A673 (cell line): ENCODE data around the gene ST3GAL6. TPM values are rescaled to one million over a fixed set of nuclear protein-coding genes. Genes with fewer than 3 reads are reported as not detected.

Source experiments
- BruUV-seq: library from RNA; stranded (reverse); fragments of 400-500 nt; replicated peaks from 2 replicates; lab custom pipeline; 2021; lab: Mats Ljungman, UMichigan
- CTCF ChIA-PET: fragments of 300-600 bp; sonication (Branson Sonifier 250); formaldehyde crosslinking; loops from one replicate; lab custom pipeline; 2022; ENCODE audit warnings: antibody characterized with exemption; lab: Charles Lee
- POLR2A ChIA-PET: fragments of 300-600 bp; sonication (Branson Sonifier 250); formaldehyde crosslinking; loops from one replicate; lab custom pipeline; 2022; ENCODE audit warnings: antibody characterized with exemption; ENCODE audit not compliant: low non-redundant PET; lab: Charles Lee
- DNase-seq: peaks from one replicate; pipeline ENCODE4 v3.0.0-alpha.2; 2015; ENCODE audit warnings: low spot score
- H3K27ac ChIP-seq: fragments of 200-600 bp; sonication (generic); 2 replicates; pipeline ENCODE4 v1.5.1; 2016; ENCODE audit warnings: mixed run types, low read depth, mild to moderate bottlenecking, mixed read lengths, antibody characterized with exemption, low read length; ENCODE audit not compliant: poor library complexity, severe bottlenecking
- H3K27me3 ChIP-seq: fragments of 200-600 bp; sonication (generic); replicated peaks from 2 replicates; pipeline ENCODE4 v1.6.1; 2017; ENCODE audit warnings: mixed run types, low read depth, mild to moderate bottlenecking, mixed read lengths, antibody characterized with exemption, low read length; ENCODE audit not compliant: insufficient read depth, poor library complexity
- H3K36me3 ChIP-seq: fragments of 200-600 bp; sonication (generic); 2 replicates; pipeline ENCODE4 v1.6.1; 2016; ENCODE audit warnings: mixed run types, mild to moderate bottlenecking, mixed read lengths, antibody characterized with exemption, low read length; ENCODE audit not compliant: insufficient read depth, poor library complexity, severe bottlenecking
- H3K4me1 ChIP-seq: fragments of 200-600 bp; sonication (generic); 2 replicates; pipeline ENCODE4 v1.6.1; 2017; ENCODE audit warnings: mixed run types, mild to moderate bottlenecking, mixed read lengths, antibody characterized with exemption, low read length; ENCODE audit not compliant: insufficient read depth, poor library complexity, severe bottlenecking
- H3K4me3 ChIP-seq: fragments of 200-600 bp; sonication (generic); 2 replicates; pipeline ENCODE4 v1.5.1; 2016; ENCODE audit warnings: low read depth, mixed run types, mild to moderate bottlenecking, mixed read lengths, low read length; ENCODE audit not compliant: poor library complexity, severe bottlenecking
- H3K9me3 ChIP-seq: fragments of 200-600 bp; sonication (generic); 2 replicates; pipeline ENCODE4 v1.6.1; 2016; ENCODE audit warnings: mixed run types, low read depth, mild to moderate bottlenecking, mixed read lengths, antibody characterized with exemption, low read length; ENCODE audit not compliant: poor library complexity, severe bottlenecking
- CTCF ChIP-seq: fragments of 300-800, 200-600 bp; sonication (generic); conservative IDR thresholded peaks from 2 replicates; pipeline ENCODE4 v1.5.1; 2017; ENCODE audit warnings: low read depth, mild to moderate bottlenecking, antibody characterized with exemption, low read length, moderate library complexity, mixed read lengths
- EZH2 ChIP-seq: fragments of 200-600 bp; sonication (generic); IDR thresholded peaks from 2 replicates; pipeline ENCODE4 v1.6.1; 2017; ENCODE audit warnings: borderline replicate concordance, low read depth, mild to moderate bottlenecking, mixed read lengths, antibody characterized with exemption, low read length; ENCODE audit not compliant: poor library complexity, severe bottlenecking
- intact Hi-C: fragments of 100-400 bp; cut with micrococcal nuclease; formaldehyde crosslinking; loops from one replicate; pipeline ENCODE4 v1.10.0; 2022; ENCODE audit not compliant: unreplicated experiment
- total RNA-seq: library from RNA; stranded (reverse); gene quantifications from 2 replicates; pipeline ENCODE4 v1.2.3, GENCODE V29; 2021

Gene ST3GAL6
- total RNA-seq, 1 experiment from 2014 or later, result 4.8 TPM

- no peak overlapping the region for H3K27ac ChIP-seq
- no peak for DNase-seq
- no peaks in the 10 kb centered on the region for H3K9me3 ChIP-seq
- ChIA-PET POLR2A (no interaction called here), CTCF (no interaction called here)
- TF ChIP-seq EZH2 (no peak), CTCF (no peak)
- no peaks in the 10 kb centered on the region for H3K27me3 ChIP-seq
- no peak overlapping the region for H3K4me3 ChIP-seq
- H3K4me1 ChIP-seq, result no peaks in the 10 kb centered on the region
- no peaks in the 10 kb centered on the region for H3K36me3 ChIP-seq
- no TSS peak for BruUV-seq
- intact Hi-C loops, result no loop called here
Measured at GRCh38 chr3:98799479-98799878, 36.3 kb downstream of the ST3GAL6 start.

DNA sequence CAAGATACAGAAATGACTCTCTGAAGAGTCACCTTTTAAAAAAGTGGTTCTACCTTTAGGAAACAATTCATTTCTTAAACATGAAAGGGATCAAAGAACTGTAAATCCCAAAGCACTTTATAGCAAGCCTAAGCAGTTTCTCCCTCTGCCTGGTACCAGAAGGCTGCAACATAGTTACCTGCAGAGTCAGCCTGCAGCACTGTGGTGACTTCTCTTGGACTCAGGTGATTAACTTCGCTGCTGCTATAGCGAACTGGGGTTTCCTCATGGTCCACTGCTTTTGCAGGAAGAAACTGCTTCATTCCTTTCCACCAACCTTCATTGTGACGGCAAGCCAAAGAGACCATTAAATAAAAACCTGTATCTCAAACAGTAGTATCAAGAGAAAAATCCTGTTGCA lies 37.3 kb downstream of the ST3GAL6 start:
- Histone ChIP-seq H3K27ac (no peak overlapping the region), H3K36me3 (peaks cover 4% of the 10 kb centered on the region), H3K9me3 (no peaks in the 10 kb centered on the region), H3K4me3 (no peak overlapping the region), H3K27me3 (no peaks in the 10 kb centered on the region), H3K4me1 (no peaks in the 10 kb centered on the region)
- DNase-seq, result no peak
- ChIA-PET POLR2A (no interaction called here), CTCF (no interaction called here)
- no TSS peak for BruUV-seq
- TF ChIP-seq CTCF (no peak), EZH2 (no peak)
- intact Hi-C loops, result no loop called here

- TF ChIP-seq CTCF (0 out of 2 replicates have a peak, but pooled peaks have one; percentile 20), EZH2 (no peak)
- no peaks in the 10 kb centered on the region for H3K4me1 ChIP-seq
- H3K27ac ChIP-seq, result no peak overlapping the region
- intact Hi-C loops, result no loop called here
- no peak for DNase-seq
- BruUV-seq, result no TSS peak
- H3K36me3 ChIP-seq, result peaks cover 4% of the 10 kb centered on the region
- ChIA-PET CTCF (no interaction called here), POLR2A (no interaction called here)
- no peaks in the 10 kb centered on the region for H3K27me3 ChIP-seq
- H3K4me3 ChIP-seq, result no peak overlapping the region
- no peaks in the 10 kb centered on the region for H3K9me3 ChIP-seq
Measured at GRCh38 chr3:98801043-98801747, 38.1 kb downstream of the ST3GAL6 start.
